Kidney (tissue), 14 donors: ENCODE measurements around the gene TP53AIP1. TPM values are rescaled to one million over a fixed set of nuclear protein-coding genes. Genes with fewer than 3 reads are reported as not detected.

Experiments
- DNase-seq, 5 donors: peaks; one replicate each; pipeline ENCODE4 v3.0.0-alpha.2; 2013 to 2020
- FAIRE-seq: peaks from 2 replicates; lab custom pipeline; 2012; peaks lifted over from hg19 to GRCh38; lab: Jason Lieb, UNC
- H3K27ac ChIP-seq, 2 donors: one replicate each; pipeline ENCODE4 v1.7.0; 2013; ENCODE audit warnings: low read depth in 2 of 2, low read length in 2 of 2, inconsistent platforms in 1 of 2
- H3K27me3 ChIP-seq: one replicate; pipeline ENCODE4 v1.7.1; 2013; ENCODE audit warnings: low read length, inconsistent platforms; ENCODE audit not compliant: control insufficient read depth, insufficient read depth
- H3K36me3 ChIP-seq, 3 donors: one replicate each; pipeline versions ENCODE4 v1.7.0 to v1.7.1; 2013; ENCODE audit warnings: low read length in 3 of 3, control low read depth in 1 of 3, inconsistent platforms in 1 of 3; ENCODE audit not compliant: insufficient read depth in 3 of 3, control insufficient read depth in 2 of 3
- H3K4me1 ChIP-seq, 3 donors: one replicate each; pipeline versions ENCODE4 v1.7.0 to v1.7.1; 2013; ENCODE audit warnings: low read length in 3 of 3, inconsistent platforms in 1 of 3, low read depth in 1 of 3; ENCODE audit not compliant: control insufficient read depth in 2 of 3, insufficient read depth in 2 of 3
- H3K4me3 ChIP-seq, 3 donors: one replicate each; pipeline versions ENCODE4 v1.7.0 to v1.8.1; 2013; ENCODE audit warnings: low read length in 3 of 3, control low read depth in 1 of 3, inconsistent platforms in 1 of 3
- H3K9ac ChIP-seq, 3 donors: one replicate each; pipeline versions ENCODE4 v1.7.0 to v1.7.1; 2013; ENCODE audit warnings: low read length in 3 of 3, control low read depth in 1 of 3, inconsistent platforms in 1 of 3
- H3K9me3 ChIP-seq, 3 donors: one replicate each; pipeline versions ENCODE4 v1.7.0 to v1.7.1; 2013; ENCODE audit warnings: low read length in 3 of 3, control low read depth in 1 of 3, inconsistent platforms in 1 of 3; ENCODE audit not compliant: control insufficient read depth in 2 of 3, insufficient read depth in 1 of 3
- CTCF ChIP-seq: IDR thresholded peaks from 3 replicates; pipeline ENCODE4 v1.5.1; 2012; ENCODE audit warnings: mild to moderate bottlenecking, moderate library complexity, borderline replicate concordance; ENCODE audit not compliant: insufficient read depth; ENCODE audit errors: extremely low read depth
- intact Hi-C: fragments of 100-400 bp; cut with DNase I; formaldehyde crosslinking; loops from one replicate; pipeline ENCODE4 v1.11.1; 2022
- polyA plus RNA-seq: library from polyadenylated mRNA; stranded (reverse); fragments of 350-450 nt; fragmentation: Illumina TruSeq; extraction: RNeasy Lipid Tissue Mini Kit (QIAGEN cat#74804); gene quantifications from one replicate; pipeline ENCODE4 v1.2.3, GENCODE V29; 2014; ENCODE audit warnings: low read depth, low replicate concordance; ENCODE audit not compliant: insufficient read depth
- total RNA-seq: library from RNA; stranded (reverse); fragmentation: NEBNext Ultra II Directional; extraction: Animal tissue kit (Norgen Biotek cat#: 25700); gene quantifications from one replicate; pipeline ENCODE4 v1.2.1, GENCODE V29; 2021
- donor health status: control.
- donor health status: control.
- donor health status: control.
- donor health status: control.
- donor health status: control.
- donor health status: DM: yes; HTN: yes; CAD: no.
- donor health status: Normal renal cell carcinoma (clear cell type).

TP53AIP1 gene
- total and polyA plus RNA-seq, 2 donors from 2014 or later, result 0.82 to 5.3 TPM

- TF ChIP-seq CTCF, result no peak
- H3K27ac ChIP-seq, result peak overlapping the region in 1 of 2 donors; percentile 18
- DNase-seq (no peak), FAIRE-seq (no peak)
- H3K9me3 ChIP-seq, result no peaks in the 10 kb centered on the region
- intact Hi-C loops, result no loop called here
- no peaks in the 10 kb centered on the region for H3K27me3 ChIP-seq
- peaks cover 0 to 11% (median 6%) of the 10 kb centered on the region in 3 donors for H3K4me1 ChIP-seq
- H3K9ac ChIP-seq, result no peak overlapping the region
- no peaks in the 10 kb centered on the region for H3K36me3 ChIP-seq
- H3K4me3 ChIP-seq, result no peak overlapping the region
These were observed 48.4 kb downstream of the TP53AIP1 start for GRCh38 chr11:128894286-128894681.

GRCh38 chr11:128893578-128894285 is 48.9 kb downstream of the TP53AIP1 start:
- intact Hi-C loops, result no loop called here
- DNase-seq (no peak), FAIRE-seq (no peak)
- H3K4me1 ChIP-seq, result peaks cover 0 to 11% (median 6%) of the 10 kb centered on the region in 3 donors
- H3K27ac ChIP-seq, result peak overlapping the region; percentile 17 to 18
- H3K9ac ChIP-seq, result no peak overlapping the region
- H3K27me3 ChIP-seq, result no peaks in the 10 kb centered on the region
- H3K4me3 ChIP-seq, result no peak overlapping the region
- no peaks in the 10 kb centered on the region for H3K9me3 ChIP-seq
- H3K36me3 ChIP-seq, result no peaks in the 10 kb centered on the region
- TF ChIP-seq CTCF, result no peak

- peak in 3 of 5 donors; percentile 42 to 66 (median 47) for DNase-seq
- TF ChIP-seq CTCF, result no peak
- H3K36me3 ChIP-seq, result no peaks in the 10 kb centered on the region
- intact Hi-C loops, result no loop called here
- no peaks in the 10 kb centered on the region for H3K9me3 ChIP-seq
- peaks cover 0 to 11% (median 6%) of the 10 kb centered on the region in 3 donors for H3K4me1 ChIP-seq
- no peak overlapping the region for H3K4me3 ChIP-seq
- H3K27ac ChIP-seq, result peak overlapping the region in 1 of 2 donors; percentile 17
- FAIRE-seq, result no peak
- H3K9ac ChIP-seq, result no peak overlapping the region
- no peaks in the 10 kb centered on the region for H3K27me3 ChIP-seq
These were observed 49.7 kb downstream of the TP53AIP1 start for GRCh38 chr11:128892866-128893565.
